DND-41 (cell line): ENCODE data around the gene RPS19.

ENCODE experiments used
- EZH2 ChIP-seq: IDR thresholded peaks from 3 replicates; pipeline ENCODE4 v1.6.1; 2012; ENCODE audit warnings: borderline replicate concordance, low read depth, mild to moderate bottlenecking, moderate library complexity, low read length, inconsistent platforms; ENCODE audit not compliant: severe bottlenecking
- TF ChIP-seq, protein P1 (sequence below): IDR thresholded peaks from 2 replicates; pipeline ENCODE4 v1.5.1; 2012; ENCODE audit warnings: borderline replicate concordance, low read length, moderate library complexity, mild to moderate bottlenecking; ENCODE audit not compliant: poor library complexity, severe bottlenecking; ENCODE audit errors: extremely low read depth

DNA sequence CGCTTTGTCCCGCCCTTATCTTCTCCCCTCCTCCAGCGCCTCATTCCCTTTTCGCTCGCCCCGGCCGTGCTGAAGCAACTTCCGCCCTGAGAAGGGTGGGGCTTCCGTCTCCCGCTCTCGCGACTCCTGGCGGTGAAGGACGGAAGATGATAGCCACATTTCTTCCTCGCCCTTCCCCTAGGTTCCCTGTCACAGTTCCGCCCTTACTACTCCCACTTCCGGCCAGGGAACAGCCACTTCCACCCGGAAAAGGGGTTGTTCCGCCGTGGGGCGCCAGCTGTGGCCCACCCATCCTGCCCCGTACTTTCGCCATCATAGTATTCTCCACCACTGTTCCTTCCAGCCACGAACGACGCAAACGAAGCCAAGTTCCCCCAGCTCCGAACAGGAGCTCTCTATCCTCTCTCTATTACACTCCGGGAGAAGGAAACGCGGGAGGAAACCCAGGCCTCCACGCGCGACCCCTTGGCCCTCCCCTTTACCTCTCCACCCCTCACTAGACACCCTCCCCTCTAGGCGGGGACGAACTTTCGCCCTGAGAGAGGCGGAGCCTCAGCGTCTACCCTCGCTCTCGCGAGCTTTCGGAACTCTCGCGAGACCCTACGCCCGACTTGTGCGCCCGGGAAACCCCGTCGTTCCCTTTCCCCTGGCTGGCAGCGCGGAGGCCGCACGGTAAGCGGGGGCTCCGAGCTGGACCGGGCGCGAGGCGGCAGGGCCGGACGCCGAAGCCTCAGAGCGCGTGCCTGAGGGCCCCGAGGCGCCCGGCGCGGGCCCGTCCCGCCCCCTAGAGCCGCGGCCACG is at the start of gene RPS19:
- TF ChIP-seq, protein P1, sequence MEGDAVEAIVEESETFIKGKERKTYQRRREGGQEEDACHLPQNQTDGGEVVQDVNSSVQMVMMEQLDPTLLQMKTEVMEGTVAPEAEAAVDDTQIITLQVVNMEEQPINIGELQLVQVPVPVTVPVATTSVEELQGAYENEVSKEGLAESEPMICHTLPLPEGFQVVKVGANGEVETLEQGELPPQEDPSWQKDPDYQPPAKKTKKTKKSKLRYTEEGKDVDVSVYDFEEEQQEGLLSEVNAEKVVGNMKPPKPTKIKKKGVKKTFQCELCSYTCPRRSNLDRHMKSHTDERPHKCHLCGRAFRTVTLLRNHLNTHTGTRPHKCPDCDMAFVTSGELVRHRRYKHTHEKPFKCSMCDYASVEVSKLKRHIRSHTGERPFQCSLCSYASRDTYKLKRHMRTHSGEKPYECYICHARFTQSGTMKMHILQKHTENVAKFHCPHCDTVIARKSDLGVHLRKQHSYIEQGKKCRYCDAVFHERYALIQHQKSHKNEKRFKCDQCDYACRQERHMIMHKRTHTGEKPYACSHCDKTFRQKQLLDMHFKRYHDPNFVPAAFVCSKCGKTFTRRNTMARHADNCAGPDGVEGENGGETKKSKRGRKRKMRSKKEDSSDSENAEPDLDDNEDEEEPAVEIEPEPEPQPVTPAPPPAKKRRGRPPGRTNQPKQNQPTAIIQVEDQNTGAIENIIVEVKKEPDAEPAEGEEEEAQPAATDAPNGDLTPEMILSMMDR = peak; percentile 42
- no peak for TF ChIP-seq EZH2
